HG02973 (cell line): ENCODE measurements around the gene MATN4.

Source experiments
- ATAC-seq: cut with Tn5 transposase; IDR thresholded peaks from one replicate; pipeline ENCODE4 v1.9.1; 2021; ENCODE audit warnings: moderate library complexity; ENCODE audit not compliant: unreplicated experiment

Gene MATN4

DNA sequence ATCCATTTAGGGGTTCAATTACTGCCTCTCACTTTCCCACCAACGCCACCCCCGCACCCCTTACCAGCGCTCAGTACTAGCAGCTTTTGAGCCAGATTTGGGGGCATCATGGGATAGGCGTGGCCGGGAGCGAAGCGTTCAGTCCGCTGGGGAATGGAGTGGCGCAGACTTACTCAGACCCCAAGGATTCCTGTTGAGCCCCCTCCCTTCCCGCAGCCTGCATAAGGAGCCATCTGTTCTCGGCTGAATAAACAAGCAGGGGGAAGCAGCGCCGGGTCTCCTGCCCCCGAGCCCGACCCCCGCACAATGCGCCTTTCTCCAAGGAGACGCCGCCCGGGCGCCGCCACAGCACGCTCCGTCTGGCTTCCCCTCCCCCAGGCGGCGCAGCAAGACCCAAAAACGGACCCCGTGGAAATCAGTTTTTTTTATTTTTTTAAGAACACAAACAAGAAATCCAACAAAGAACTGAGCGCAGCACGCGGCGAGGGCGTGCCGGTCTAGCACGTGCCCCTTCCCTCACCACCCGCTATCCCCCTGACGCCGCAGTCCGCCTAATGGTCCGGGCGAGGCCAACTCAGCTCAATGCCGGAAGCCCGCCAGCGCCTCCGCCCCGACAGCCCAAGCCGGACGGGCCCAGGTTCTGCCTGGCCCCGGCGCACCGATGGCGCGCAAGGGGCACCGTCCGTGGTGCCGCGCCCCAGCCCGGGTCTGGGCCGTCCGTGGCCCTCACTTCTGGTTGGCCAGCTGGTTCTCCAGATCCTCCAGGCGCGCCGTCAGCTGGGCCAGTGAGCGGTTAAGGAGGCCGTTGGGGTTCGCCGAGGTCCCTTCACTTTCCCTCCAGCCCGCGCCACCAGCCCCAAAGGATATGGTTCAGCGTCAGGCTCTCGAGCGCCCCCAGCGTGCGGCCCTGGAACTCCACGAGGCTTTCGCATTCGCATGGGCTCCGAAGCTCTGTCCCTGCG, 14.8 kb downstream of the MATN4 start:
- ATAC-seq: peak; percentile 76

DNA sequence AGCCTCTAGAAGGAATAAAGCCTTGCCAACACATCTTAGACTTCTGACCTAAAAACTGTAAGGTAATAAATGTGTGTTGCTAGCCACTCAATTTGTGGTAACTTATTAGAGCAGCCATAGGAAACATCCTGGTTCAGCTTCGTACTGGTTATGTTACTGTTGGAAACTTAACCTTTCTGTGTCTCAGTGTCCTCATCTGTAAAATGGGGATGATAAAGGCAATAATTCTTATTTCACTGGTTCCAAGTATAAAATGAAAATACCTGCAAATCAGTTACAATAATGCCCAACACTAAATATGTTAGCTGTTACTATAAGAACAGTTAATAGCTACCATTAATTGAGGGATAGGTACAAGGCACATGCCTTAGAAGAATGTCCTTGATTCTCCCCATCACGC, 15.8 kb downstream of the MATN4 start:
- no peak for ATAC-seq

DNA sequence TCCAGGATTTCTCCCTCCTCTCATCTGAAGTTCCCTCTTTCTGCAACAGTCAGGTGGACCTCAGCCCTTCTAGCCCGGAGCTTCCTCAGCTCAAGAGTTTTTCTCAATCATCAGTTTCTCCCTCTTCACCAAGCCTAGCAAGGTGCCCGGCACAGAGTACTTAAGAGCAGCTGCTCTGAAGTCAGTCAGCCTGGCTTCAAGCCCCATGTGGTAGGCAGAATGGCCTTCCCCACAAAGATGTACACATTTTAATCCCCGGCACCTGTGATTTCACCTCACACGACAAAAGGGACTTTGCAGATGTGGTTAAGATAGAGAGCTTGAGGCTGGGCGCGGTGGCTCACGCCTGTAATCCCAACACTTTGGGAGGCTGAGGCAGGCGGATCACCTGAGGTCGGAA, 16.6 kb downstream of the MATN4 start:
- no peak for ATAC-seq

DNA sequence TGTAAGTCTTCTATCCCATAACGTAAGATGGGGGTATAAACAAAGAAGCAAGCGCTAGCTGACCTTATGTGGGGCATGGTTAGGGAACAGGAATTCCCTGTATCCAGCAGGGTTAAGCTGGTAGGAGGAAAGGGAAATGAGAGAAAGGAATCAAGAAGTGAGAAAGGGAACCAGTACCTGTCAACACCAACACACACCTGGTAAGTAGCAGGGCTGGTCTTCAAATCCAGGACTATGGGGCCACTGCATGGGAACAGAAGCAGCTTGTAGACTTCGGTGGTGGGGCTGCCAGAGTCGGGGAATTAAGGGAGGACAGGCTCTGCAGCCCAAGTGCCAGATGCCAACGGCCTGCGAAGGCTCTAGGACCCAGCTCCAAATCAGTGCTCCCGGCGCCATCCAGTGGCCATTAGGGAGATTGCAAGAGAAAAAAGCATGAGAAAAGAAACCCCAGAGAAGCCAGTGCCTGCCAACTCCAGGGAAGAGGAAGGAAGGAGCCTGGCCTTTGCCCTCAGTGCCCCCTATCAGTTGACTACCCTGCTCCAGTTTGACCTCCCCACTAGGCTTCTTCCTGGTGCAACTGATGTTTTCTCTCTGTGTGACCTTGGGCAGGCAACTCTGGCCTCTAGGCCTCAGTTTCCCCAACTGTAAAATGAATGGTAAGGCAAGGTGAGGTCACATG, 17.3 kb downstream of the MATN4 start:
- no peak for ATAC-seq

DNA sequence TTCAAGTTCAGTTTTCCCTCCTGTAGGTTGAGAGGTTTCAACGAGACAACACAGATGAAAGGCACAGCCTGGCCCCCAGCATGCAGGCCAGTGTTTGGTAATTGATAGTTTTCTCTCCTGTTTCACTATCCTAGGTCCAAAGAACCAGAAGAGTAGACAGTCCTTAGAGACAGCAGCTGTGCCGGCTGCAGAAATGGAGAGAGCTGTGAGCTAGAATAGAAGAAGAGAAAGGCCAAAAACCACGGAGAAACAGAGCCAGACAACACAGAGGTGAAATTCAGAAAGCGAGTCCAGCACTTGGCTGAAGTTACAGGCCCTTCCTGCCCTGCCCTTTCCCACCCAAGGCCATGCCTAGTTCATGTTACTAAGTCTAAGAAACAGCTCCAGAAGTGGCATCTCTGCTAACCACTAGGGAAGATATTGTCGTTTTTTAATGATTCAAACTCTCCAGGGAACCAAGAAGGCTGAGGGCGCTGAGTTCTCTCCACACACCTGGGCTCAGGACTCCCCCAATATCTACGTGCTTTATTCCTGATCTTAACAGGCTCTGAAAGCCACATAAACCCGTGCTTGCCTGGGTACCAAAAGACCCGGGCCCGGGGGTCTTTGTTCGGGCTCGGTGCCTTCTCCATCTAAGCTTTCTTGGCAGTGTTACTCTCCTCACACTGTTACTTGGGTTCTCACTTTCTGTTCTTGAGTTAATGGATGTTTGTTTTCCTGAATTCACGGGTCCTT, 18.0 kb downstream of the MATN4 start:
- no peak for ATAC-seq

- ATAC-seq: no peak
These were observed 19.2 kb downstream of the MATN4 start for GRCh38 chr20:45288860-45289259.

DNA sequence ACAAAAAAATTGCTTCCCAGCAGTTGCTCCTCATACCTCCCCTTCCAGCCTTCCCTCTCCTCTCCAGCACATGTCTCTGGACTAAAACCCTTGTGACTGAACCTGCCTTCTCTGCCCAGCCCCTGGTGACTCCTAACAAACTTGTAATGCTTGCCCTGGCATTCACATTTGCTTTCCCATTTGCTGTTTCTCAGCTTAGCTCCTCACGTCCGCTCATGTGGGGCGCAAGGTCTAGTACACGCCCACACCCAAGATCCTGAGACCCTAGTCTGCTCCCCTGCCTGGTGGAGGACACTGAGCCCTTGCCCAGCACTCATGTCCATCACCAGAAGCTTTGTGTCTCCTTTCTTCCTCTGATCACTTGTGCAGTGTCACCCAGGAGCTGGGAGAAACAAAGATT, 19.7 kb downstream of the MATN4 start:
- no peak for ATAC-seq

DNA sequence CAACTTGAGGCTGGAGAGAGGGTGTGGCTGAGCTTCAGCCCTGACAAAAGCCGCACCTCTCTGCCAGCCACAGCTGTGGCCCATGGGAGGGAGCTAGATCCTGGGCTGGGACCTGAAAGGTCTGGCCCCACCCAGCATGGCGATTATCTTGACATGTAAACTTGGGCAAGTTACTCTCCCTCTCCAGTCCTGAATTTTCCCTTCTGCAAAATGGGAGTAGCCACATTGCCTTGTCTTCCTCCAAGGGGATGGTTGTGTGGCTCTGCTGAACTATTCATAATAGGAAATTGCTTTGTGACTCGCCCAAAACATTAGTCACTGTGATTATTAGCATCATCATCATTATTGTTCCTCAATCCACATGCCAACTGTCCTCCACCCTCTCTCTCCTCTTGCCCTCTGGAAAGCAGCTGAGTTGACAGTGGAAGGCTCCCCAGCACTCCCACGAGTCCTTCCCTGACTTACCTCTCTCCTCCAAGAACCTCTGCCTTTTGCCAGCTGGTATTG, 24.5 kb downstream of the MATN4 start:
- no peak for ATAC-seq

DNA sequence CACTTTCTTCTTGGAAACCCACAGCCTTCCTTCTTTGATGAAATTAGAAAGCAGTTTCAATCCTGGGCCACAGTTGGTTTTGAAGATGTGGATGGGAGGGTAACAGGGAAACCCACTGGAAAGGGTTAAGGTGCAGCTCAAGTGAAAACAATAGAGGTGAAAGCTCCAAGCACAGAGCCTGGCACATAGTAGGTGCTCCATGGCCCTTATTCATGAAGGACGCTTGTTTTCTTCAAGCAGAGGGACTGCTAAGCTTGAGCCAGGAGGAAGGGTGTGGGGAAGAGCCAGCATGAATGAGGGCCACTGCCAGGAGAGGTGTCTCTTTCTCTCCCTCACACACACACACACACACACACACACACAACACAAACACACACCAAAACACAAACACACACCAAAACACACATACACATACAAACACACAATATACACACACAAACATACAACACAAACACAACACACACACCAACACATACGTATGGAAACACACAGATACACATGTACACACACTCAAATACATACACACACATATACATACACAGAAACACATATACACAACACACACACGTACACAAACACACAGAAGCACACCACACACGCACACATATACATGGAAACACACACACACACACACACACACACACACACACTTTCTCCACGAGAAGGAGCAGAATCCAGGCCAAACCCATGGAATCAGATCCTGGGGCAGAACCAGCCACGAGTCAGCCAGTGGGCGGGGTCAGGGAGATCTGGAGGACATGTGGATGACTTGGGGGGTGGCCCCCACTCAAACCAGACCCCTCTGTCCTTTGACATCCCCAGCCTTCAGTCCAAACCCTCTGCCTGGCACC, 25.2 kb downstream of the MATN4 start:
- no peak for ATAC-seq

DNA sequence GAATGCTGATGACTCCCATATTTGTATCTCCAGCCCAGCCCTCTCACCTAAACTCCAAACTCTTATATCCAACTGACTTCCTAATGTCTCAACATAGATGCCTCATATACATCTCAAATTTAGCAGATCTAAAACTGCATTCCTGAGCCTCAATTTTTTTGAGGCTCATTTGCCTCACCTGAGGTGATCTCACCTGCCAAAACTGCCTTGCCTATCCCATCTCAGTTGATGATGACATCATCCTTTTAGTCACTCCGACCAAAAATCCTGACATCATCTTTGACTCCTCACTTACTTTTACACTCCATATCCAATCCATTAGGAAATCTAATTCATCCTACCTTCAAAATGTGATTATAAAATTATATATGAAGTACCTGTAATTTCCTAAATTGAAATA, 28.1 kb downstream of the MATN4 start:
- ATAC-seq: no peak

DNA sequence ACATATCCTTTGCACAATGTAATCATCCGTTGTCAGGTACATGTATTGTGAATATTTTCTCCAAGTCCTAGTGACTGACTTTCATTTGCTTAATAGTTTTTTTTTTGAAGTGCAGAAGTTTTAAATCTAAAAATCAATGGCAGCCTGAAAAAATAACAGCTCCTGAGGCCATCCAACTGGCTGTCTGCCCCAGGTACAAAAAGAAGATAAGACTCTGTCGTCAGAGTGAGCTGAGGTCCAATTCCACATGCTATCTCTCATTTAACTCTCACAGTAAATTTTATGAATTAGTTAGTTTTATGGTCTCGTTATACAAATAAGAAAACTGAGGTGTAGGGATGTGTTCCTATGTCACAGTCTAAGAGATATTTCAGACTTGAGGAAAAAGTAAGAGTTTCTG, 32.8 kb downstream of the MATN4 start:
- ATAC-seq: no peak

DNA sequence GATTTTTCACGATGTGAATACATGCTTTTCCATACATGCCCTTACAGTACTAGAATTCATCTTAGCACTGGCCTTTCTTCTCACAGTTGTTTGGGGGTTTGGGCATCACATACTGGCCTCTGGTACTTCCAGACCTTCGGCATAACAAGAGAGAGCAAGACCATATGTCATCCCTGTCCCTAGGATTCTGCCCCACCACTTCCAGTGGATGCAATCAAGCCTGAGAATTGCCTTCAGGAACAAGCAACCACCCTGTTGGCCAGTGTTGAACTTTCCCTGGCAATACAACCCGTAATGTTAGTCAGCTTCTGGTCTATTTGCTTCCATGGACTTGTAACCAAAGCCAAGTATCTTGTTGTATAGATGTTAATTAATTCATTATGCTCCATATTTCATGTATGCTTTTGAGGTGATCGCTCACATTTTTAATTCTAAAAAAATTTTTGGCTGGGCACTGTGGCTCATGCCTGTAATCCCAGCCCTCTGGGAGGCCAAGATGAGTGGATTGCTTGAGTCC, 38.3 kb downstream of the MATN4 start:
- no peak for ATAC-seq

DNA sequence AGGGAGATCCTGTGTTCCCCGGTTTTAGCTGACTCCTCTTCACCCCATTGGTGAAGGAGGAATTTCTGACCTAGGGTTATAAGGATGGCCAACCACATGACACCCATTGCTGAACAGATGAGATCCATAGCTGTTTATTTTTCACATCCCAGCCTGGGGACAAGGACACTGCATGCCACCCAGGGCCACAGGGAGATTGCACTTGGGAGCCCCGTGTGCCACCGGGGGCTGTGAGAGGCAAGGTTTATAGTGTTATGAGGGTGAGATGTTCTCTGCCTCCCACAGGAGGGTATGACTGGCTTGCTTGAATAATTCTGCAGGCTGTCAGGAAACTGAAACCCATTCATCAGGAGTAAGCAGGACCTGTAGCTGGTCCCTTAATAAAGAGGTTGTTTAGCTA, 39.0 kb downstream of the MATN4 start:
- no peak for ATAC-seq

- no peak for ATAC-seq
These were observed 39.6 kb downstream of the MATN4 start for GRCh38 chr20:45268531-45268930.

- no peak for ATAC-seq
These were observed 41.1 kb downstream of the MATN4 start for GRCh38 chr20:45266977-45267376.

DNA sequence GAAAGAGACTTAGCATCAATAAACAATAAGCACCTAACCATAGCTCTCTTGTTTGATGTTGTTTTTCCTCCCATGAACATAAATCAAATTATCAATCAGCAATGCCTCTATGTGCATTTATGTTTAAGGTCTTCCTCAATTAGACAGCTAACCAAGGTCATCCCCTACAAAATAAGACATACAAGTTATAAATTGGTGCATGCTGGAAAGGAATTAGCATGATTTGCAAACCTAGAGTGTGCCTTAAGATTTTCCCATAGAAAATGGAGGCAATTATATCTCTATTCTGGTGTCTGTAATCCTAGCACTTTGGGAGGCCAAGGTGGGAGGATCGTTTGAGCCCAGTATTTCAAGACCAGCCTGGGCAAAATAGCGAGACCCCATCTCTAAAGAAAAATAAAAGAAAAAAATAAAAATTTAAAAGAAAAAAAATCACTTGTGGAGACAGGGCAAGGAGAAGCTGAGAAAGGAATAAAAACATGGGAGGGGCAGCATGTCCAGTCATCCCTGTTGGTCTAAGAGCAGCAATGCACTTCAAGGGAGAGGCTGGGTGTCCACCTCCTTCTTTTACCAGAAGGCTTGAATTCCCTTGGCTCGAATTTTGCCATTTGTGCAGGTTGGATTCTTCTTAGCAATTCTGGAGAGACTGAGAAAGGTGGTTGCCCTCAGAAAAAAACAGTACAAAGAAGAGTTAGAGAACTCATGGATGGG, 44.4 kb downstream of the MATN4 start:
- no peak for ATAC-seq

DNA sequence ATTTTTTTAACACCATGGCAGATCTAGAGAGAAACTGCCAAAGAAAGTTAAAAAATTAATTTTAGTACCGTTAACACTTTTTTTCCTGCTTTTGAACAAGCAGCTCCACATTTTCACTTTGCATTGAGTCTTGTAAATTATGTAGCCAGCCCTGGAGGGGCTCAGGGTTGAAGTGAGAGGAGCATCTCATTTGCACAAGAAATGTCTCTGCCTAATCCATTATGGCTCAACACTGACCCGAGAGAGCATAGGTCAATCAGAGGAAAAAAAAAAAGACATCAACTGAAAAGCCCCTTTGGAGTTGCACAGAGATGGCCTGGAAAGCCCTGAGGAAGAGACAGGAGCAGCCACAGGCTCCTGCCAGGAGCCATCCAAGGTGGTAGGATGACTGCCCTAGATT, 49.4 kb downstream of the MATN4 start:
- ATAC-seq: no peak

GRCh38 chr20:45258259-45258658, 49.8 kb downstream of the MATN4 start:
- ATAC-seq: no peak

DNA sequence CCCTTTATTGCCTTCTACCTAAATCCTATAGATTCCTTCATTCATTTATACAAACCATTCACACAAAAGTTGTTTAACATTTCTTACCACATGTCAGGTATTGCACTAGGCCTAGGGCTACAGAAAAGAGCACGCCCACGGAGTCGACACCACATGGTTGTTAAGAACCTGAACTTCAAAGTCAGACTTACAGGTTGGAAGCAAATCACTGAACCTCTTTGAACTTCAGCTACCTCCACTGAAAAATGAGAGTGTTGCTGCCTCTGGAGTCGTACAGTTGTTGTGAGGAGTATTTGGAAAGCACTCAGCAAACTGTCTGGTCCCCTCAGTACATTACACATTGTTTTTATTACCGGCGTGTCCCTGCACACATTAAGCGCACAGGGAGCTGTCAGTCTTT, 50.4 kb downstream of the MATN4 start:
- no peak for ATAC-seq

DNA sequence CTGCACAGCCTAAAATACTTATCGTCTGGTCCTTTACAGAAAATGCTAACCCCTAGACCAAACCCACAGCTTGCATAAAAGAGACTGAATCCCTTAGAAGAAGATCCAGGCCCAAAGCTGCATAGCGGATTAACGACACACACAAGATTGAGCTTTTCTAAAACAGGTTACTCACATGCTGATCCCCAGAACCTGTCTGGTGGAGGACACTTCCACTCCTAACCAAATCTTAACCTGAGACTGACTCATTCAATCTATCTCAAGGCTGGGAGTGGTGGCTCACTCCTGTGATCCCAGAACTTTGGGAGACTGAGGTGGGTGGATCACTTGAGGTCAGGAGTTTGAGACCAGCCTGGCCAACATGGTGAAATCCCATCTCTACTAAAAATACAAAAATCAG, 50.9 kb downstream of the MATN4 start:
- ATAC-seq: no peak
